ENCODE measurements around the gene TLE3. TPM values are rescaled to one million over a fixed set of nuclear protein-coding genes. Genes with fewer than 3 reads are reported as not detected.

TLE3 gene
- polyA plus RNA-seq, 1 donor (not counting 4 experiments of a cell fraction or from before 2014, with no cell fraction given): 8.3 TPM

- Histone ChIP-seq H3K79me2 (ENCODE audit: control insufficient read depth, insufficient read depth, low read length) (peaks cover 3% of the 10 kb centered on the region), H3K4me3 (ENCODE audit: control insufficient read depth in 2 of 3, extremely low read depth in 1 of 3, insufficient read depth in 2 of 3, low read depth in 1 of 3, low read length in 3 of 3) (no peak overlapping the region), H3K27ac (ENCODE audit: control insufficient read depth, insufficient read depth, low read length) (no peak overlapping the region), H3K9me3 (ENCODE audit: control insufficient read depth, low read depth, low read length) (no peaks in the 10 kb centered on the region), H4K20me1 (ENCODE audit: control insufficient read depth, extremely low read depth, insufficient read depth, low read length) (peaks cover 2% of the 10 kb centered on the region), H2AFZ (ENCODE audit: control insufficient read depth, low read length) (no peak overlapping the region), H3K9me1 (ENCODE audit: control insufficient read depth, extremely low read depth, insufficient read depth, low read length) (peaks cover 5% of the 10 kb centered on the region), H3K4me2 (ENCODE audit: control insufficient read depth, extremely low read depth, insufficient read depth, low read depth, low read length) (no peak overlapping the region), H3K27me3 (ENCODE audit: control insufficient read depth, extremely low read depth, insufficient read depth, low read length) (no peaks in the 10 kb centered on the region), H3K9ac (ENCODE audit: control insufficient read depth, extremely low read depth, insufficient read depth, low read length) (no peak overlapping the region), H3K36me3 (ENCODE audit: control insufficient read depth in 2 of 2, extremely low read depth in 1 of 2, insufficient read depth in 2 of 2, low read length in 2 of 2) (peaks cover 19 to 46% of the 10 kb centered on the region in 2 experiments), H3K4me1 (ENCODE audit: control insufficient read depth, extremely low read depth, insufficient read depth, low read length) (no peaks in the 10 kb centered on the region)
- DNase-seq (ENCODE audit: low read depth, low spot score) (no peak), FAIRE-seq (no peak)
- no peak for TF ChIP-seq CTCF (optimal IDR thresholded peaks at IDR 0.05 in 1 of 3, IDR thresholded peaks at IDR 0.05 in 1 of 3, conservative IDR thresholded peaks at IDR 0.05 in 1 of 3; ENCODE audit: extremely low read depth in 1 of 3, insufficient read depth in 2 of 3, low read length in 3 of 3)
- no peak for TF ChIP-seq EZH2 (IDR thresholded peaks at IDR 0.05; ENCODE audit: low read length)
- dilution Hi-C loops (cut with MboI; ENCODE audit: extremely low pct_ligation_motif_present, low sequenced_read_pairs): no loop called here
These were observed 13.8 kb downstream of the TLE3 start for GRCh38 chr15:70083946-70084345.

GRCh38 chr15:70083418-70083817 lies 14.3 kb downstream of the TLE3 start:
- DNase-seq (ENCODE audit: low read depth, low spot score) (no peak), FAIRE-seq (no peak)
- Histone ChIP-seq H3K27me3 (ENCODE audit: control insufficient read depth, extremely low read depth, insufficient read depth, low read length) (no peaks in the 10 kb centered on the region), H2AFZ (ENCODE audit: control insufficient read depth, low read length) (no peak overlapping the region), H3K36me3 (ENCODE audit: control insufficient read depth in 2 of 2, extremely low read depth in 1 of 2, insufficient read depth in 2 of 2, low read length in 2 of 2) (peaks cover 19 to 44% of the 10 kb centered on the region in 2 experiments), H3K27ac (ENCODE audit: control insufficient read depth, insufficient read depth, low read length) (no peak overlapping the region), H3K9me1 (ENCODE audit: control insufficient read depth, extremely low read depth, insufficient read depth, low read length) (peaks cover 5% of the 10 kb centered on the region), H3K9ac (ENCODE audit: control insufficient read depth, extremely low read depth, insufficient read depth, low read length) (no peak overlapping the region), H3K9me3 (ENCODE audit: control insufficient read depth, low read depth, low read length) (no peaks in the 10 kb centered on the region), H3K4me3 (ENCODE audit: control insufficient read depth in 2 of 3, extremely low read depth in 1 of 3, insufficient read depth in 2 of 3, low read depth in 1 of 3, low read length in 3 of 3) (no peak overlapping the region), H3K4me1 (ENCODE audit: control insufficient read depth, extremely low read depth, insufficient read depth, low read length) (no peaks in the 10 kb centered on the region), H3K79me2 (ENCODE audit: control insufficient read depth, insufficient read depth, low read length) (peaks cover 7% of the 10 kb centered on the region), H3K4me2 (ENCODE audit: control insufficient read depth, extremely low read depth, insufficient read depth, low read depth, low read length) (no peak overlapping the region), H4K20me1 (ENCODE audit: control insufficient read depth, extremely low read depth, insufficient read depth, low read length) (peaks cover 3% of the 10 kb centered on the region)
- dilution Hi-C loops (cut with MboI; ENCODE audit: extremely low pct_ligation_motif_present, low sequenced_read_pairs): no loop called here
- TF ChIP-seq CTCF (optimal IDR thresholded peaks at IDR 0.05 in 1 of 3, IDR thresholded peaks at IDR 0.05 in 1 of 3, conservative IDR thresholded peaks at IDR 0.05 in 1 of 3; ENCODE audit: extremely low read depth in 1 of 3, insufficient read depth in 2 of 3, low read length in 3 of 3): no peak
- TF ChIP-seq EZH2 (IDR thresholded peaks at IDR 0.05; ENCODE audit: low read length): no peak
